Stimulated activated CD4-positive, alpha-beta T cell treated with anti-CD3 and anti-CD28 coated beads, Interleukin-4, amount 100 ng/mL, for 4 hours (primary cell): ENCODE measurements around the gene AGAP2.

Experiments used
- DNase-seq, 2 experiments: peaks; one replicate each; pipeline ENCODE4 v3.0.0-alpha.2; 2020

The AGAP2 gene

GRCh38 chr12:57767305-57767698 is 28.8 kb upstream of the AGAP2 start:
- no peak for DNase-seq

DNA sequence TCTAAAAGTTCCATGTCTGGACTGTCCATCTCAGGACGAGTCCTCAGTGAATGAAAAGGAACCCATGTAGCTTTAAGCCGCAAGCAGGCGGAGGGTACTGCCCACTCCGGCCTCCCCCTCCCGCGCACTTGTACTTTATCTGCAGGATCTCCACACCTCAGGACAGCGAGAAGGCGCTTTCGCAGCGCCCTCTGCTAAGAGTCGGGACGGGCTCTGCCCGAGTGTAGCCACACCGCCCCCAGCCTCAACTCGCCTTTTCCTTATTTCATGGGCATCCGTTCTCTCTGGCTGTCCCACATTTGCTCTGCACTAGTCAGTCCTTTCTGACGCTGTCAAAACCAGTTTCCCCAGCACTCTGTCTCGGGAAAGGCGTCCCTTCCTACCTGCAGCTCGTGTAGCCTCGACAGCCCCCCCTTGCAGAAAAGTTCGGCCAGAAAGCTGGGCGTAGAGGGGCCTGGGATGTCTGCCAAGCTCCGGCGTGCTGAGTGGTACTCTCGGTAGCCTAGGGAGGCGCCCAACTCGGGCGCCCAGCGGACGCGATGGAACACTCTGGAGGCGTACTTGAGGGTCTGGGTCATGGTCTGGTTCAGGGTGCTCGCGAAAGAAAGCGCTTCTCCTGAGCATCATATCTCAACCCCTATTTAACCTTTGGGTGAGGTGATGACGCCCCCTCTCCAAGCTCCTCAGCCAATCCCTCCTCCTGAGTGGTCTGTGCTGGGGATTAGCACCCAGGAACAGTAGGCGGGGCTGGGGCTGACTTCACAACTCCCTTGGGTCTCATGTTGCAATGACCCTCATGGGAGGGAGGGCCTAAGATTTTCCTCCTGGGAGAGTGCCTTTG is 28.1 kb upstream of the AGAP2 start, which contains the start of gene CYP27B1:
CYP27B1 (minus strand) TSS at position 615 of the 841 bp plus-strand sequence; CDS start at position 578, 37 bp downstream.
- DNase-seq = no peak

DNA sequence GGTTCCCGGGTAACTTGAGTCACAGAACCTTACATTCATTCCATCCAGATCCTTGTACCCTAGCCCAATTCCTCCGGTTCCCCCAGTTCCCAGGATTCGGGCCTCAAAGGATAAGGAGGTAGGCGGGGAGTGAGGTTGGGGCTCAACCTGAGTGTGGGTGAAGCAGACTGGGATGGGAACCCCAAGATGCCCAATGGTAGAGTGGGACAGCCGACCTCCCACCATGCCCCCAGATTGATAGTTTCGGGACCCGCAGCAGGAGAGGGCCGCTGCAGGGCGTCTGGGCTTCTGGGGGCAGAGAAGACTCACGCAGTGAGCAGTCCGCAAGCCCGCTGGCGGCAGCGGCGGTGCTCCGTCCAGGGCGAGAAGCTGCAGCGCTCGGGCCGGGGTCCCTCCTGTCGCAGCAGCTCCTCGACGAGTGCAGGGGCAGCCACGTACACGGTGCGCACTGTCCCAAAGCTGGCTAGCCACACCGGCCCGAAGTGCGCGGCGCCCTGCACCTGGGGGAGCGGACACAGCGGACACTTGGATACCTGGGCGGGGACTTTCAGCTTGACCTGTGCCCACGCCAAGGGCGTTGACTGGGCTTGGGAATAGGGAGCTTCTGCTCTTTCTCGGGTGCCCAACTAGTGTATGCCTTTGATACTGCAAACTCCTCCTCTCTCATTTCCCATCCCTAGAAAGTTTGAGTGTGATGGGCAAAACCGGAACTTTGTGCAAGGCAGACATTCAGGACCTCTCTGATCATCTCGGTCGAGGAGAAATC is 27.3 kb upstream of the AGAP2 start:
- no peak for DNase-seq

- DNase-seq = peak; percentile 51 to 64
Measured at GRCh38 chr12:57765003-57765697, 26.6 kb upstream of the AGAP2 start.

GRCh38 chr12:57764662-57765002 is 26.1 kb upstream of the AGAP2 start:
- peak in 1 of 2 experiments; percentile 42 for DNase-seq

- no peak for DNase-seq
Measured at GRCh38 chr12:57763881-57764661, 25.5 kb upstream of the AGAP2 start.

- DNase-seq = no peak
Measured at GRCh38 chr12:57762463-57762862, 23.9 kb upstream of the AGAP2 start.

GRCh38 chr12:57761391-57761998 is 23.0 kb upstream of the AGAP2 start:
- DNase-seq = no peak

- DNase-seq = no peak
Measured at GRCh38 chr12:57760347-57760982, 21.9 kb upstream of the AGAP2 start.

GRCh38 chr12:57759360-57759980 is 20.9 kb upstream of the AGAP2 start:
- DNase-seq = peak in 1 of 2 experiments; percentile 45

GRCh38 chr12:57758552-57759359 is 20.2 kb upstream of the AGAP2 start:
- DNase-seq = no peak

DNA sequence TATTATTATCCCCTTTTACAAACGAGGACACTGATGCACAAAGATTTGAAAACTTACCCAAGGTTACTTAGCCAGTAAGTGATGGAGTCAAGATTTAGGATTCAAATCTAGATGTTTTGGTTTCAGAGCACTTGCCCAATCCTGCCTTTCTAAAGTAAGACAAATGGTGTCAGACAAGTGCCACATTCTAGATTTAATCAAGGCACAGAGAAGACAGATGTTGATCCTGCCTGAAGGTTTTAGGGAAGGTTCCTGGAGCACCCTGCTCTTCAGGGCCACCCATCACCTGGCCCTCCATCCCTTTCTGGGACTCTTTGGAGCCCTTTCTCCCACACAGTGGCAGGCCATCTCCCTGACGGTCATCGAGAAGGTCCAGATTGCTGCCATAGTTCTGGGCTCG is 19.2 kb upstream of the AGAP2 start:
- no peak for DNase-seq

DNA sequence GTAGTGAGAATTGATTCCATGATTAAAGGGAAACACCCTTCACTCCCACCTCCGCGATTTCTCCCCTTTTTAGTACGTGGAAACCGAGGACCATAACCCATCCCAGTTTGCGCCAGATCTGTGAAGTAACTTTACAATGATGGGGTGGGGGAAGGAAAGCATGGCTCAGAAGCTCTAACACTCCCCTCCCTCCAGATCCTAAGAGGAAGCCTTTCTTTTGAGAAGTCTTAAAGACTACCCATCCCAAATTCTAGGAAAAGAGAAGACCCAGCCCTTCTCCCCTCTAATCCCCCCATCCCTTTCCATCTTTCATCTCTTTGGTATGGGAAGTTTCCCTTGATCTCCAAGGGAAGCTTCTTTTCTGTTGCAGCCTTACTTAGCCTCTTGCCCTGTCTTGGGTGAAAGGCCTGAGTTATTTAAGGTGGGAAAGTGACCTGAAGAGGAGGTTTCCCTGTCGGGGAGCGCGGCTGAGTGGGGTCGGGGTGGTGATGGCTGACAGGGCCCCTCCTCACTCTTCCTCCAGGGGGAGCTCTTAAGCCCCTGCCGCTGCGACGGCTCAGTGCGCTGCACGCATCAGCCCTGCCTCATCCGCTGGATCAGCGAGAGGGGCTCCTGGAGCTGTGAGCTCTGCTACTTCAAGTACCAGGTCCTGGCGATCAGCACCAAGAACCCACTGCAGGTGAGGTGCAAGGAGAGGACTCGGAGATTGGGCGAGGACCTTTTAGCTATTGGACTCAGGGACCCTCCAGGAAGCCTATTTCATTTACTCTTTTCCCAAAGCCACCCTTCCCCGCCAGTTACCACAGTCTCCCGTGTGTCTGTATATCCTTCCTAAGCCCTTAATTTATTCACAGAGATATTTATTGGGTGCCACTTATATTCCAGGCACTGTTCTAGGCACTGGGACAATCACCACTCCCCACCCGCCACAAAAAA is 18.1 kb upstream of the AGAP2 start:
- peak; percentile 65 to 70 for DNase-seq

DNA sequence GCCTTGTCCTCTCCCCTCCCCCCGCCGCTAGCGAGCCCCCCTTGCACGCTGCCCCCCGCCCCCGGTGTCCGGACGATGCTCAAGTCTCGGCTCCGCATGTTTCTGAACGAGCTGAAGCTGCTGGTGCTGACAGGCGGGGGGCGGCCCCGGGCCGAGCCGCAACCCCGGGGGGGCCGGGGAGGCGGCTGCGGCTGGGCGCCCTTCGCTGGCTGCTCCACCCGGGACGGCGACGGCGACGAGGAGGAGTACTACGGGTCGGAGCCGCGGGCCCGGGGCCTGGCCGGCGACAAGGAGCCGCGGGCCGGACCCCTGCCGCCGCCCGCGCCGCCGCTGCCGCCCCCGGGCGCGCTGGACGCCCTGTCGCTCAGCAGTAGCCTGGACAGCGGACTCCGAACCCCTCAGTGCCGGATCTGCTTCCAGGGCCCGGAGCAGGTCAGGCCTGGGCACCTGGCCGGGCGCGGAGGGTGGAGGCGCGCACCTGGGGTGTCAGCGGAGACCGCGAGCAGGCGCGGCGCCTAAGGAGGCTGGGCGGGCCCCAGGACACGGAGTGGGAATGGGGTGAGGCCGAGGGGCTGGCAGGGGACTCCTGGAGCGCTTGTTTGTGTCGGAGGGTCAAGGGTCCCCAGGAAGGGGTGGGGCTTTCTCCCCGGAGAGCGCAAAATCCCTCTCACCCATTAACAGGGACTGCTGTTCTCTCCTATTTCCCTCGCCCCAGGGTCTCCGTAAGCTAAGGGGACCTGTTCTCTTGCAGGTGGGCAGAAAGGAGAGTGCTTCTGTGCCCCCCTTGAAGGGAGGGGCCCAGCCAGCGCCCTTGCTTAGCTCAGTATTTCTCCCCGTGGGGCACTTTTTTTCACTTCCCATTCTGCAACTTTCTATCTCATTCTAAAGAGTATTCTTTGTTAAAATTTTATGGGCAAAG is 17.2 kb upstream of the AGAP2 start:
- DNase-seq = no peak

- DNase-seq = no peak
Measured at GRCh38 chr12:57755194-57755453, 16.6 kb upstream of the AGAP2 start.

GRCh38 chr12:57754411-57755193 is 16.1 kb upstream of the AGAP2 start, which contains the start of gene MARCHF9:
Gene MARCHF9 (plus strand): TSS chr12:57755103. CDS start chr12:57755529, 426 bp downstream.
- DNase-seq = peak; percentile 81 to 87

GRCh38 chr12:57753756-57754337 is 15.3 kb upstream of the AGAP2 start:
- DNase-seq = no peak
